Liver (tissue), 9 donors: Measurements from ENCODE around the gene SERPIND1. TPM values are rescaled to one million over a fixed set of nuclear protein-coding genes. Genes with fewer than 3 reads are reported as not detected.

Source experiments
- DNase-seq: peaks from one replicate; pipeline ENCODE4 v3.0.0-alpha.2; 2017; ENCODE audit warnings: low spot score
- H3K27ac ChIP-seq, 2 donors: one replicate each; pipeline ENCODE4 v1.7.0; 2013; ENCODE audit warnings: inconsistent platforms in 2 of 2, low read length in 2 of 2, control low read depth in 1 of 2, low read depth in 1 of 2, mild to moderate bottlenecking in 1 of 2
- H3K27me3 ChIP-seq, 4 donors: one replicate each; pipeline versions ENCODE4 v1.6.1 to v1.7.0; 2013; ENCODE audit warnings: low read length in 3 of 4, inconsistent platforms in 1 of 4, mild to moderate bottlenecking in 1 of 4, moderate library complexity in 1 of 4; ENCODE audit not compliant: control insufficient read depth in 4 of 4, insufficient read depth in 4 of 4
- H3K36me3 ChIP-seq, 4 donors: one replicate each; pipeline versions ENCODE4 v1.6.1 to v1.7.0; 2013; ENCODE audit warnings: low read length in 3 of 4, mild to moderate bottlenecking in 3 of 4, low read depth in 1 of 4, moderate library complexity in 1 of 4; ENCODE audit not compliant: control insufficient read depth in 4 of 4, insufficient read depth in 3 of 4
- H3K4me1 ChIP-seq, 4 donors: one replicate each; pipeline versions ENCODE4 v1.6.1 to v1.7.0; 2013; ENCODE audit warnings: low read length in 3 of 4, mild to moderate bottlenecking in 3 of 4, moderate library complexity in 1 of 4; ENCODE audit not compliant: control insufficient read depth in 4 of 4, insufficient read depth in 4 of 4
- H3K4me3 ChIP-seq, 3 donors: one replicate each; pipeline versions ENCODE4 v1.6.1 to v1.7.0; 2013; ENCODE audit warnings: low read length in 3 of 3, control low read depth in 1 of 3, low read depth in 1 of 3, mild to moderate bottlenecking in 1 of 3
- H3K9ac ChIP-seq, 2 donors: one replicate each; pipeline ENCODE4 v1.7.0; 2013; ENCODE audit warnings: low read length in 2 of 2, mild to moderate bottlenecking in 2 of 2, moderate library complexity in 2 of 2, control low read depth in 1 of 2, low read depth in 1 of 2
- H3K9me3 ChIP-seq, 4 donors: one replicate each; pipeline versions ENCODE4 v1.6.1 to v1.7.0; 2013; ENCODE audit warnings: low read length in 3 of 4; ENCODE audit not compliant: control insufficient read depth in 4 of 4
- ATF3 ChIP-seq: IDR thresholded peaks from 2 replicates; pipeline ENCODE4 v1.6.1; 2016; ENCODE audit warnings: antibody characterized with exemption
- CTCF ChIP-seq: fragments of 150-350 bp; IDR thresholded peaks from 2 replicates; pipeline ENCODE4 v1.5.1; 2017; ENCODE audit warnings: improper control_type of control experiment, low read depth, low read length; ENCODE audit not compliant: missing input control
- FOXA1 ChIP-seq: IDR thresholded peaks from 2 replicates; pipeline ENCODE4 v1.6.1; 2016; ENCODE audit warnings: antibody characterized with exemption
- FOXA2 ChIP-seq: IDR thresholded peaks from 2 replicates; pipeline ENCODE4 v1.6.1; 2016; ENCODE audit warnings: antibody characterized with exemption
- GABPA ChIP-seq, 2 donors: IDR thresholded peaks in 1 of 2; conservative IDR thresholded peaks in 1 of 2; 2 replicates each; pipeline ENCODE4 v1.6.1; 2016; ENCODE audit warnings: antibody characterized with exemption in 2 of 2, mild to moderate bottlenecking in 1 of 2, moderate library complexity in 1 of 2
- HNF4A ChIP-seq, 2 donors: conservative IDR thresholded peaks; 2 replicates each; pipeline ENCODE4 v1.6.1; 2016; ENCODE audit warnings: antibody characterized with exemption in 2 of 2, mild to moderate bottlenecking in 2 of 2
- MAX ChIP-seq: IDR thresholded peaks from 2 replicates; pipeline ENCODE4 v1.6.1; 2016; ENCODE audit warnings: antibody characterized with exemption
- NR2F2 ChIP-seq: IDR thresholded peaks from 2 replicates; pipeline ENCODE4 v1.6.1; 2016; ENCODE audit warnings: antibody characterized with exemption
- RAD21 ChIP-seq, 2 donors: IDR thresholded peaks; 2 replicates each; pipeline ENCODE4 v1.6.1; 2016; ENCODE audit warnings: antibody characterized with exemption in 2 of 2, mild to moderate bottlenecking in 2 of 2
- RXRA ChIP-seq, 2 donors: IDR thresholded peaks; 2 replicates each; pipeline ENCODE4 v1.6.1; 2017 to 2018; ENCODE audit warnings: antibody characterized with exemption in 2 of 2, mild to moderate bottlenecking in 1 of 2
- SP1 ChIP-seq: IDR thresholded peaks from 2 replicates; pipeline ENCODE4 v1.6.1; 2018; ENCODE audit warnings: antibody characterized with exemption, mild to moderate bottlenecking
- ZBTB33 ChIP-seq: IDR thresholded peaks from 2 replicates; pipeline ENCODE4 v1.6.1; 2016; ENCODE audit warnings: antibody characterized with exemption
- WGBS: extraction: QIAGEN DNeasy Blood & Tissue Kit; methylation state at CpG from one replicate; pipeline ENCODE4 v1.1.7; 2013; 5-methylcytosine and 5-hydroxymethylcytosine counted together
- polyA plus RNA-seq, 2 donors: library from polyadenylated mRNA; stranded (reverse) in 1 of 2; unstranded in 1 of 2; fragments of 200-250 nt in 1 of 2; fragments of >200 nt in 1 of 2; fragmentation: Nextera tagmentation in 1 of 2; extraction: Ambion mirVana in 1 of 2; gene quantifications; one replicate each; pipeline versions ENCODE4 v1.2.1 to v1.2.3, GENCODE V29; 2013 to 2015
- total RNA-seq, 2 donors: library from RNA; depleted of rRNA; stranded (reverse); fragments of >200 nt; gene quantifications; one replicate each; pipeline ENCODE4 v1.2.3, GENCODE V29; 2014
- donor health status: healthy.
- donor health status: healthy.
- donor health status: healthy.
- donor health status: healthy.
- donor health status: healthy.

Gene SERPIND1
- total and polyA plus RNA-seq, 4 donors: 117 to 176 (median 170) TPM

GRCh38 chr22:20792221-20792965 is 18.5 kb downstream of the SERPIND1 start (continued):
- no peak for TF ChIP-seq CTCF
- no peak for TF ChIP-seq RAD21 (IDR thresholded peaks at IDR 0.05)
- no peak for TF ChIP-seq FOXA1
- TF ChIP-seq ATF3: no peak
- TF ChIP-seq RXRA (IDR thresholded peaks at IDR 0.05): no peak

GRCh38 chr22:20792966-20793728 is 19.2 kb downstream of the SERPIND1 start:
- no peak for TF ChIP-seq SP1
- no peak for TF ChIP-seq ZBTB33
- TF ChIP-seq RAD21 (IDR thresholded peaks at IDR 0.05): no peak
- H3K9ac ChIP-seq: no peak overlapping the region
- no peak overlapping the region for H3K27ac ChIP-seq
- H3K4me1 ChIP-seq: peaks cover 6 to 37% (median 26%) of the 10 kb centered on the region in 4 donors
- H3K9me3 ChIP-seq: no peaks in the 10 kb centered on the region
- H3K36me3 ChIP-seq: peaks cover 4 to 36% (median 17%) of the 10 kb centered on the region in 4 donors
- 88% methylated on average over 3 of the region's 3 CpGs for WGBS
- no peak for DNase-seq
- no peak overlapping the region for H3K4me3 ChIP-seq
- H3K27me3 ChIP-seq: no peaks in the 10 kb centered on the region

GRCh38 chr22:20793748-20794649 is 20.1 kb downstream of the SERPIND1 start:
- no peak overlapping the region for H3K4me3 ChIP-seq
- no peak for DNase-seq
- H3K4me1 ChIP-seq: peaks cover 6 to 28% (median 18%) of the 10 kb centered on the region in 4 donors
- H3K27ac ChIP-seq: no peak overlapping the region
- no peaks in the 10 kb centered on the region for H3K9me3 ChIP-seq
- WGBS: 85% methylated on average over 13 of the region's 13 CpGs
- H3K27me3 ChIP-seq: no peaks in the 10 kb centered on the region
- H3K9ac ChIP-seq: no peak overlapping the region
- peaks cover 4 to 37% (median 24%) of the 10 kb centered on the region in 4 donors for H3K36me3 ChIP-seq
- no peak for TF ChIP-seq MAX
- no peak for TF ChIP-seq RXRA (IDR thresholded peaks at IDR 0.05)
- no peak for TF ChIP-seq RAD21 (IDR thresholded peaks at IDR 0.05)
- TF ChIP-seq FOXA2: no peak
- TF ChIP-seq ZBTB33: no peak
- no peak for TF ChIP-seq CTCF
- TF ChIP-seq HNF4A (conservative IDR thresholded peaks at IDR 0.05): no peak
- TF ChIP-seq NR2F2: no peak
- TF ChIP-seq GABPA (IDR thresholded peaks at IDR 0.05 in 1 of 2, conservative IDR thresholded peaks at IDR 0.05 in 1 of 2): no peak
